CD1c-positive myeloid dendritic cell (primary cell): ENCODE results near the gene SCN8A.

Experiments used
- DNase-seq: peaks from one replicate; pipeline ENCODE4 v3.0.0-alpha.2; 2016; ENCODE audit errors: extremely low spot score

The SCN8A gene

DNA sequence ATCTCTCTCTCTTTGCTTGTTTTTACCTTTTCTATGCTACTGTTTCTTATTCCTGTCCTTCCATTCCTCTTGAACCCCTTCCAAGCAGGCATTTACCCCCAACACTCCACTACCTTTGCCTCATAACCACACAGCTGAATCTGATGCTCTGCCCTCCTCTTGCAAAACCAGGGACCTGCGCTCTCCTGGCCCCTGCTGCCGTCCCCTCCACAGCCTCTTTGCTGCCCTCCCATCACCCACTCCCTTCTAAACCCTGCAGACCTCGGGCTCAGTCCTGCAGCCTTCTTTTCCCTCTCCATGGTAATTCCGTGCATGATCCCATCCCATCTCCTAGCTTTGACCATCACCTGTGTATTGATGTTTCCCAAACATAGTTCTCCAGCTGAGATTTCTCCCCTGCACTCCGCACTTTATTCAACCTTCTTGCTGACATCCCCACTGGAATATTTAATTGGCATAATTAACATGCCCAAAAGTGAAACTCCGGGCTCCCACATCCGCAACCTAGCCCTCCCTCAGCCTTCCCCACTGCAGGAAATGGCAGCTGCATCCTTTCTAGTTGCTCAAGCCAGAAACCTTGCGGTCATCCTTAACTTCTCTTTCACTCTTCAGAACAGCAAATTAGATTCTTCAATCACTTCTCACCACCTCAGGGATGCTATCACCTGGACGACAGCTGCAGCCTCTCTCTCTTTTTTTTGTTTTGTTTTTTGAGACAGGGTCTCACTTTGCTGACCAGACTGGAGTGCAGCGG is 241.5 kb downstream of the SCN8A start:
- peak; percentile 16 for DNase-seq

DNA sequence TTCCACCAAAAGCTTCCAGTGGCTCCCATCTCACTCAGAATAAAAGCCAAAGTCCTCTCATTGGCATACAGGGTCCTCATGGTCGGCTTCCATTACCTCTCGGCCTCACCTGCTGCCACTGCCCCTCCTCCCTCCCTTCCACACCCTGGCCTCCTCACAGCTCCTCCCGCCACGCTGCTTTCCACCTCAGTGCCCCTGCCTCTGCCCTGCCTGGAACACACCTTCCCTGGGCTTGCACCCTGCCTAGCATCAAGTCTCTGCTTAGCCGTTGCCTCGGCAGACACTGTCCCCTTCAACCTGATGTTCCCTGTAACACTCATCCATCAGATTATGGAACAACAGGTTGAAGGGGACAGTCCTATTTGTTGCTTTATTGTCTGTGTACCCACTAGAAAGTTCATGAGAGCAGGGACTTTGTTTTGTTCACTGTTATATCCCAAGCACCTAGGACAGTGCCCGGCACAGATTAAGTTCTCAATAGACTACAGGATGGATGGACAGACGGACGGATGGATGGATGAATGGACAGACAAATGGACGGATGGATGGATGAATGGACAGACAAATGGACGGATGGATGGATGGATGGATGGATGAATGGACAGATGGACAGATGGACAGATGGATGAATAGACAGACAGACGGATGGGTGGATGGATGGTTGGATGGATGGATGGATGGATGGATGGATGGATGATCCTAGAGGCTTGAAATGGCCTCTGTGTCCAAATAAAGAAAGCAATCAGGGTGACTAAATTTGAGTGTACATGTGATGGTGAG is 242.6 kb downstream of the SCN8A start:
- DNase-seq: no peak

DNA sequence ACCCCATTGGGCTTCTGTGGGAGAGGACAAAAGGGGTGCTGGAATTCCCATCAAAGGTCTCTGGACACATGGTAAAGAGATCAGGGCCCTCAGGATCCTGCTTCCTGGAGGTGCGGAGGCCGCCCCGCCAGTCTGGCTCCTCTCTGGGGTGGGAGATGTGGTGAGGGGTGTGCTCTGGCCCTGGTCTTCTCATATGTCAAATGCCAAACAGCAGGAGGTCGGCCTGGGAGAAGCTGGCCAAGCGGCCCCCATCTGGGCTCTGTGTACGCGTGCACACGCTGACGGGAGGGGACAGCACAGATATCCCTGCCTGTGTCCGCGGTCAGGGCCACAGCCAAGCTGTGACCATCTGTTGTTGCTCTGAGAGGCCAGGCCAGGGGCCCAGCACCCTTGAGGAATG is 243.4 kb downstream of the SCN8A start:
- DNase-seq: no peak

DNA sequence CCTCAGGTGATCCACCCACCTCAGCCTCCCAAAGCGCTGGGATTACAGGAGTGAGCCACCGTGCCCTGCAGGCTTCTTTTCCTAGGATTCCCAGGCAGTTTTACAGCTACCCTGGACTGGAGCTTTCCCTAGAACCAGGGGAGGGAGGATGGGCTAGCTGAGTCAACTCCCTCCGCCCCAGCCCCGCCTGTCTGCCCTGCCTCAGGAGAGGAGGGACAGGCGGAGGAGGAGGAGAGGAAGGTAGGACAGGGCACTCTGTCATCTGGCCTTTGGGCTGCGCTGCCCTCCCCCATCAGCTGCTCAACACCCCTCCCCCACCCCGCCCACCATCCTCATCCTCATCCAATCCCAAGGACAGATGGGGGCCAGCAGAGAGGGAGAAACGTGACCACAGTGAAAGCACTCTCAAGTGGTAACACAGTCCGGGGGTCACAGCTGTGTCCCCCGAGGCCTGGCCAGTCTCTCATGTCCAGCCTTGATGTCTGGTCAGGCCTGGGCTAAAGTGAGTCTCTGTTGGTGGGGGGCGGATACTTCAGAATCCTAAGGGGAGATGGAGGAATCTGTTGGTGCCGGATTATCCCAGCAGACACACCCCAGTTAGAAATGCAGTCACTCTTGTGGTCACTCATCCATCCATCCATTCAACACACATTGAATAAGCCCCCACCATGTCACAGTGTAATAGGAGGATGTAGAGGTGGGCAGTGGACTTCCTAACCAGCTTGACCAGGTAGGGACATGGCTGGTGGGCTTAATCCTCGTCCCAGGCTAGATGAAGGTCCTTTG is 245.2 kb downstream of the SCN8A start:
- DNase-seq: no peak

DNA sequence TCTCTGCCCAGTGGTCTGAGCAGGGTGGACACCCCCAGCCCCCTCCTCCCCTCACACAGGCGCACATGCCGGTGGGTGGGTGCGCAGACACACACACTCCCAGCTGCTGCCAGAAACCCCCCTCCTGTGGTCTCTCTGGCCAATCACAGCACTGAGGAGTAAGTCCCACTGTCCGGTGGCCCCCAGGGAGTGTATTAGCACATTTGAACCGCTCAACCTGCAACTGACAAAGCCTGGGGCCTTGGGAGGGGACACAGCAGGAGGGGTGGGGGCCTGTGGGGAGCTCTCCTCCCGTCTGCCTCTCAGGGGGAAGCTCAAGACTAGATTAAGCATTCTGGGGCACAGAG is 245.8 kb downstream of the SCN8A start:
- no peak for DNase-seq

DNA sequence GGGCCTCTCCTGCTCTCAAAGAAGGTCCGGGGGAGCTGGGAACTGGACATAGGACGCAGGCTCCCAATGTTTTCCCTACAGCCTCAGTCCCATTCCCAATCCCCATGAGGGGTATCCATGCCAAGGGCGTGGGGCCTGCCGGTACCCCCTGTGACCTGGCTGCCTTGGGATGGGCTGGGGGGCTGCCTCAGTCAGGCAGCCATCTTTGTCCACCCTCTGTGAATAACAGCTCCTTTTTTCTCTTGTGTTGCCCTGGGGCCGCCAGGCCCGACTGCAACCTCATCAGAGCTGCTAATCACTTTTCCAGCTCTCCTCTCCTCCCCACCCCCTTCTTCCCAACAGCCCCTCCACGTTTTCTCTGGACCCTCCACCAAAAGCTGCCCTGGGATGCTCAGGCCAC is 246.3 kb downstream of the SCN8A start:
- no peak for DNase-seq

DNA sequence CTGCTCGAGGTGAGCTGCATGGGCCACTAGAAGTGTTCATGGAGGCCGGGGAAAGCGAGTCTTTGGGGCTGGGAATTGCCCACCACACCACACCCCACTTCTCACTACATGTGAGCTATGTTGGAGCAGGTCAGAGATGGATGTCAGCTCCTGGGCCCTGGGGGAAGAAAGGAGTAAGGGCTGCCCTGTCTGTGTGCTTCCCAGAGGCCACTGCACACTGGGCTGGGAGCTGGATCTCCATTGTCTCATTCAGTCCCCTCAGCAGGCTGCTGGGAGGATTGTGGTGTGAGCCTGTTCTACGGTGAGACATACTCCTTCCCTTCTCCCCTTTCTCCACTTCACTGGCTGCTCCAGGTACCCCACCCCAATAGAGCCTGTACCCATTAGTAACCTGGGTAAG is 247.0 kb downstream of the SCN8A start:
- no peak for DNase-seq

DNA sequence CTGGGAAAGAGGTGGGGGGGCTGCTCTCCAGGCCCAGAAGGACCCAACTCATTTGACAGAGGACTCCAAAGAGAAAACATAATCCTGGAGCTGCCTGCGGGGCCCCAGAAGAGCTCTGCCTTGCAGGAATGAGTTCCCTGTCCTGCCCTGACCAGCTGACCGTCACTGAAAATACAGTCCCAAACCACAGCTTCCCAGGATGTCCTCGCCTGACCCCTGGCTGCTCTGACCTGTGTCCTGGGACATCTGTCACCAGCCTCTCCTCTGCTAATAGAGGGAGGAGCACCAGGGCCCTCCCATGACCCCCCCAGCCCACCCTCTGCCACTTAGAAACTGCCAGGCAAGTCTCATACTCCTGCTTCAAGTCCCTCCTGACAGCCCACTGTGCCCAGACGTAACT is 247.7 kb downstream of the SCN8A start:
- no peak for DNase-seq

DNA sequence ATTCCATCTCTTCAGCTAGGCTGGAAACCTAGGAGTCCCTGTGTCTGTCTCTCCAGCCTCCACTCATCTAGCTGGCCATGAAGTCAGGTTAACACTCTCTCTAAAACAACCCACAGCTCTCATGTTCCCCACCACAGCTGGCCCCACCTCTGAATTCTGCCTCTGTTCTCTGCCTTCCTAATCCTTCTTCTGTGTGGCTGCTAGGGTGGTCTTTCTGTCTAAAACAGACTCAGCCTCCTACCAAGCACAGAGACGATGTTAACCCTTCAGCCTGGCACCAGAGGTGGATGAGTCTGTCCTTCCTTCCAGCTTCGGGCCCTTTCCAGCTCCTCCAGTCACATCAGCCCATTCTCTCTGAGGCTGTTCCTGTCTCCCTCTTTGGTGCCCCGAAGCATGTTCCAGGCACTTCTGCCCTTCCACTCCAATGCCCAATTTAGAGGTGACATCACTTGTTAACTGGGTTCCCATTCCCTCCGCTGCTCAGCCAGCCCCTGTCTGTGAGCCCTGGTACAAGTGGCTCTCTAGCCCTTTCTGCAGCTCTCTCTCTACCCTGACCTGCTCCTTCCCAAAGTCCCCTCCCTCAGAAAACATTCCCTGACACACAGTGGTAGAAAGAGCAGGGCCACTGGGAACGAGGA is 248.4 kb downstream of the SCN8A start:
- no peak for DNase-seq

DNA sequence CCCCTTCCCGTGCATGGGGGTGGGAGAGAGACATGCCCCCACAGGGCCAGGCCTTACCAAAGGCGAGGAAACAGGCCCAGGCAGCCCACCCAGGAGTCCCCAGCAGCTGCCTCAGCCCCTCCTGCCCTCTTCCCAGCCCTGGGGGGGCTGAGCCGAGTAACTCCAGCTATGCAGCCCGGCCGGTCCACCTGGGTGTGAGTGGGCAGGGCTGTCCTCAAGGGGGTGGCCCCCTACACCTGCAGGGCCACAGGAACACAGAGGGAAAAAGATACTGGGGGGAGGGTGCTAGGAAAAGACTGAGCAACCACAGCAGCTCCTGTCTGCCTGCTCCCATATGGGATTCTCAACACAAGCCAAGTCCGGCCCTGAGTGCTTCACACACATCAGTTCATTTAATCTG is 249.9 kb downstream of the SCN8A start:
- DNase-seq: no peak

DNA sequence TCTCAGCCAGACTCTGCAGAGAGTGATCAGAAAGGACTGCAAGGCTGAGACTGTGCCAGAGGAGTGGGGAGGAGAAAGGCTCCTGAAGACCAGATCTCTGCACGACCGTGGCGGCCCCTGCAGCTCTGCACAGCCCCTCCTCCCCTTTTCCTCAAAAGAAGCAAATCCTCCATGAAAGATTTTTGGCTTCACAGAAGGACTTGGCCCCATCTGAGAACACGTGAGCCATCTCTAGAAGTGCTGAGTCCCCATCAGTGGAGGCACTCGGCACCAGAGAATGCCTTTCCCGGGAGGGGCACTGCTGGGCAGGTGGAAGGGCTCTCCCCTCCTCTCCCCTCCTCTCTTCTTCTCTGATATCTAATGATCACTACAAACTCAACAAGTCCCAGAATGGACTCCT is 250.7 kb downstream of the SCN8A start:
- DNase-seq: no peak

DNA sequence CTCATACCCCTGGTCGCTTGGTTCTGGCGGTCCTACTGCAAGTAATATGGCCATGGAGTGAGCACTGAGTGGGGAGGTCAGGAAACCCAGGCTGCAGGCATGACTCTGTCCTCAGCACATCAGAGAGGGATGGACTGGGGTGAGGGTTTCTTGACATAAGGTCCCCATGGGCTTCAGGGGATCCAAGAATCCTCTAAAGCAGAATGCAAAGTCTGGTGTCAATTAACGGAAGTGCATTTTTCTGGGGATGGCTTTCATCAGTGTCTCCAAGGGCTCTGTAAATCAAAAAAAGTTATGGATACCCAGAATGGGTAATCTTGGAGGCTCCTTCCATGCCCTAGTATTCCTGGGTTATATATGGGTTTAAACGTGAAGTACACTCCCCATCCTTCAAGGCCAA is 253.8 kb downstream of the SCN8A start:
- no peak for DNase-seq

DNA sequence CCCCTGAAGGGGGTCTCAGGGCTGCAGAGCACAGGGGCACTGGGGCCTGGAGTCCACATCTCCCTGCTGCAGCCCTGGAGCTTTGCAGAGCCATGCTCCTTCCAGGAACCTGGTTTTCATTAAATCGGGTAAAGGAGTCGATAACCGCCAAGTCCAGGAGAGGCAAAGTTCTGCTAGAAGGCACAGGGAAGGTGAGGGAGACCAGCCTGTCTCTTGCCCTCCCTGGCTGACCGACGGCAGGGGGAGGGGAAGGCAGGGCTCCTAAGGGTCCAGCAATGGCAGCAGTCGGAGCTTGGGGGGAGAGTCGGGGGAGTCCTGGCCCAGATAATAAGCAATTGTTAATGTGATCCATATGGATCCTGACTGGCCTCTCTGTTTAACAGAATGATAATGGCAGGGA is 254.4 kb downstream of the SCN8A start:
- DNase-seq: no peak

DNA sequence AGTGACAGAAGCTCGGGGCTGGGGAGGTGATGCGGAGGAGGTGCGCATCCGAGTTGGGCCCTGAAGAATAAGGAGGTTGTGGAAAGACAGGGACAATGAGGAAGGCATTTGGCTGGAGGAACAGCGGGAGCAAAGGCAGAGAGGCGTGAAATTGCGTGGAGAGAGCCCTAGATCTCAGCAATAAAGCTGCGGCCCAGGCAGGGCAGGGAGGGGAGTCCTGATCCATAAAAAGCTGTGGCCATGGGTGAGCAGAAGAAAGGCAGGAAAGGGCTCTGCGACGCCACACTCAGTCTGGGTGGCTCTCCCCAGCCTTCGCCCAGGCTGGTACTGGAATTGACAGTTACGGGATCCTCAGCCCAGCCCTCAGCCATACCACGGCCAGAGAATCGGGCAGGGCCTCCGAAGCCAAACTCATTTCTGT is 255.2 kb downstream of the SCN8A start:
- DNase-seq: no peak

DNA sequence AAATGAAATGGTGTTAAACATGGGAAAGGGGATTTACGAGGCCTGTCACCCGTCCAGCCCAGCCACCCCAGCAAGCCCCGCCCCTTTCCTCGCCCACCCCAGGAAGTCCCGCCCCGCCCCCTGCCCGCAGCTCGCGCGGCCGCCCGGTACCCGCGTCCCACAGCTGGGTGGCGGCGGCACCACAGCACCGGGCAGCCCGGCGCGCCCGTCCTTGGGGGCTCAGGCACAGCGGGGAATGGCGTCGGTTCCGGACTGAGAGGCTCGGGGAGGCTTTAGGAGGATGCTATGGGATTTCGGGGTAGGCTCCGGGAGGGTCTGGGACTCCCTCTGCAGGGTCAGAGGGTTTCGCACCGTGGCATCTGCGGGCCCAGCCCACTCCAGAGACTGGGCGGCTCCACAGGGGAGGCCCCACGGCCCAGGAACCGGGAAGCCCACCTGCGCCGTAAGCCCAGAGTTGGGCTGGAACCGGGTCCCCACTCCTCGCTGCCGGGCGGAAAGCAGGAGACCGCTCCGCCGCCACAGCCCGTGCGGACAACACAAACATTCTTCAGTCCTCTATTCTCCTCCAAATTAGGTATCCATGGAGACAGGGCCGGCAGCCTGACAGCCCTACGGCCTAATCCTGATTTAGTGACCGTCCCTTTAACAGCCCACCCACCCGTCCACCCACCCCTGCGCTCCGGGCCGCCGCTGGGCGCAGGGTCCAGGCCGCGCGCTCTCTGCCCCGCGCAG is 256.0 kb downstream of the SCN8A start:
- DNase-seq: peak; percentile 45

DNA sequence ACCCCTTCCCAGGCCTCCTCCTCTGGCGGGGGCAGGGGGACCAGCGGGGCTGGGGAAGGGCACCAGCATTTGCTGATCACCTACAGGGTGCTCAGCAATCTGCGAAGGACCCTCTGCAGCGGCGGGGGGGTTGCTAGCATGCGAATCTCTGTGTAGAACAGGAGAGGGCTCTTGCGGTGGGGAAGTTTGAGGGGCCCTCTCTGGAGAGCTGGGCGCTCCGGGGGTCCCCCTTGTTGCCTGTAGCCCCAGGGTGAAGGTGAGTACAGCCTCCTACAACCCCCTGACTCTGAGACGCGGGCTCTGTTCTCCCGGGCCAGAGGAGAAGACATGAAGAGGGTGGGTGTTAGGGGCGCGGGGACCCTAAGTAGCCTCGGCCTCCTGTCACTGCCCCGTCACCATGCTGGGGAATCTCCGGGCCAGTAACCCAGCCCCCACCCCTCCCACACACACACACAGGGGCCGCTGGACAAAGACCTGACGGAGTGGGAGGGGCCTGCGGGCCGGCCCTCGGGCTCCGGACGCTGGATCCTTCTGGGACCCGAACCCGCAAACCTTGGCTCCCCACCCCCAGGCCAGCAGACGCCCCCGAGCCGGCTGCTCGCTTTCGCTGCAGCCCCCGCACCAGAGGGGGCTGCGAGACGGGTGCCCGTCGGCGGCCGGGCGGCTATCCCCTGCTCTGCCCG is 256.8 kb downstream of the SCN8A start:
- DNase-seq: peak; percentile 28

DNA sequence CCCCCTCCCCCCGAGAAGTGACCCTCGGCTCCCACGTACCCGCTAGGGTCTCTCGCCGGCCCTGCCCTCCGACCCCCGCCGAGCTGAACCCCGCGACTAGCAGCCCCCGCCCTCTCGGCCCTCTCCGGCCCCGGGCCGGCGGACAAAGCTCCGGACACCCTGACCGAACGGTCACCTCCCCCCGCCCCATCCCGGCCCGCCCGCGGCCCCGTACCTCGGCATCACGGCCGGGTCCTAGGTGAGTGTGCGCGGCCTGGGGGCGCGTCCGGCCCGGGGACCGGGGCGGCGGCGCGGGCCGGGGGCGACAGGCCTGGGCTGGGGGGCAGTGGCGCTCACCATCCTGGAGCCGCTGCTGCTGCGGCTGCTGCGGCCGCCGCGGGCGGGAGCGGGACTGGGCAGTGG is 257.3 kb downstream of the SCN8A start, which contains the start of gene FIGNL2:
Gene FIGNL2 (minus strand): TSS at position 393 of the 402 bp plus-strand sequence. CDS start 26,305 bp downstream, outside the sequence.
- no peak for DNase-seq

DNA sequence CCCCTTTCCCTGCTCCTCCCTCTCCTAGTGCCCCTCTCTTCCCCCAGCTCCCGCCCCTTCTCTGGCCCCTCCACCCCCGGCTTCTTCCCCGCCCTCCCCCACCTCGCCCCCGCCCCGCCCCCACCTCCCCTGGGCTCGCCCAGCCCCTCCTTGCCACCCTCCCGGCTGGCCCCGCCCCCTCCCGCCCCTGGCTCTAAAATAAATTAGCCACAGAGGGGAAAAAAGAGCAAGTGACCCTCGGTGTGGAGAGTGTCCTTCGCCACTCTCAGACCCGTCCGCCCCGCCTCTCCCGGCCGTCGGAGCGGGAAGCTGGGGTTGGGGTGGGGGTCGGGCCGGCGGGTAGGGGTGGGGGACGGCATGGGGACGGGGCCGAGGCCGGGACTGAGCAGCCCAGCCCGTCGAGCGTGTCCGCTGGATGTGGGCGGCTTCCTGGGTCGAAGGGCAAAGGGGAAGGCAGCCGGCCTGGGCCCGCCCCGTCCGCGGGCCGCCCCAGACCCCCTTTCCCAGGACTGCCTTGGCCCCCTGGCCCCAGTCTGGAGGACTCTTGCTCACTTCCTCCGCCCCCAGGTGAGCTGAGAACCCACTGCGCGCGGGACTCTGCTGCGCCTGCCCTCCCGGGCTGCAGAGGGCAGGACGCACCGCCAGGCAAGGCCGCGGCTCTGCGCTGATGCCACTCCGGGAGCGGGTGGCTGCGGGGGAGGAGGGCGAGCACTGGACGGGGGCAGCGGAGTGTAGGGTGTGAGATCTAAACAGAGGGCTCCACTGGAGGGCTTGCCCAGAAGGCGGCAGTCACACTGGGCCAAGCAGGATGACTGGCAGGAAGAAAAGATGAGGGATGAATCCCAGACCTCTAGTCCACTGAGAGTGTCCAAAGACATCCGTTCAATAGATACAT is 258.1 kb downstream of the SCN8A start:
- no peak for DNase-seq

DNA sequence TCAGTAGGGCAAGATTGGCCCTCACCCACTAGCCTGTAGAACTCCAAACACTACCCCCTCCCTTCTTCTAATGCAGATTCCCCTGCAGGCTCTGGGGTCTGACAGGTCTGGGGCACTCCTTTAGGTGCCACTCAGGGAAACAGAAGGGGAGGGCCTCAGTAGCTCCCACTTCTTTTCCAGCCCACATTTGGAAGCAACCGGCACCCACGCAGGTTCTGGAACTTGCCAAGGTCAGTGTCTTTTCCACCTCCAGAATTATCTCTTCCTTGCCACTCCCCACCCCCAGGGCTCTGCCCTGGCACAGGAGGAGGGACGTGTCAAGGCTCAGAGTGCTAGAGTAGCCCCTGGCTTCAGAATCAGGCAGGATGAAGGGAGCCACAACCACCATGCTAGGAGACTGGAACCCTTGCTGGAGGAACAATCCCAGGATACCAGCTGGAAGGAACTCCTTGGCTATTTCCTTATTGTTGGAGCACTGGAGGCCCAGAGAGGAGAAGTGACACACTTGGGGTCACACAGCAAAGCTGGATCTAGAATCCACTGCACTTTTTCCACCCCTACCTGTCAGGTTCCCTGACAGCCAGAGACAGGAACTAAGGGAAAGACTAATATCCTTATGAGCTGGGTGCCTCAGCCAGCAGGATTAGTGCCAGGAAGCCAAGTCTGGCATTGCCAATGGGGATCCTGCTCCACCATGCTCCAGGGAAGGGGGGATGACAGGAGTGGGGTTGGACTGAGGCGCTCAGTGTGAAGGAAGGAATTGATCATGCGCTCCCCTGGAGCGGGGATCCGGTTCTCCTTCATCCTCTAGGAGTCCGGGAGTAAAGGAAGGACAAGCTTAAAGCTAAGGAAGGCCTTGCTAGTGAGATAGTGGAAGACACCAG is 259.3 kb downstream of the SCN8A start:
- no peak for DNase-seq
